IPS-18c (cell line): ENCODE results near the gene CPEB4.

ENCODE experiments used
- H3K4me3 ChIP-seq: 2 replicates; pipeline ENCODE4 v1.7.0; 2013; ENCODE audit warnings: low read depth, mild to moderate bottlenecking, low read length, moderate library complexity; ENCODE audit not compliant: insufficient read depth
- H3K9me3 ChIP-seq: one replicate; pipeline ENCODE4 v1.6.1; 2013; ENCODE audit warnings: mild to moderate bottlenecking, low read length, moderate library complexity; ENCODE audit not compliant: control insufficient read depth, insufficient read depth

CPEB4 gene

DNA sequence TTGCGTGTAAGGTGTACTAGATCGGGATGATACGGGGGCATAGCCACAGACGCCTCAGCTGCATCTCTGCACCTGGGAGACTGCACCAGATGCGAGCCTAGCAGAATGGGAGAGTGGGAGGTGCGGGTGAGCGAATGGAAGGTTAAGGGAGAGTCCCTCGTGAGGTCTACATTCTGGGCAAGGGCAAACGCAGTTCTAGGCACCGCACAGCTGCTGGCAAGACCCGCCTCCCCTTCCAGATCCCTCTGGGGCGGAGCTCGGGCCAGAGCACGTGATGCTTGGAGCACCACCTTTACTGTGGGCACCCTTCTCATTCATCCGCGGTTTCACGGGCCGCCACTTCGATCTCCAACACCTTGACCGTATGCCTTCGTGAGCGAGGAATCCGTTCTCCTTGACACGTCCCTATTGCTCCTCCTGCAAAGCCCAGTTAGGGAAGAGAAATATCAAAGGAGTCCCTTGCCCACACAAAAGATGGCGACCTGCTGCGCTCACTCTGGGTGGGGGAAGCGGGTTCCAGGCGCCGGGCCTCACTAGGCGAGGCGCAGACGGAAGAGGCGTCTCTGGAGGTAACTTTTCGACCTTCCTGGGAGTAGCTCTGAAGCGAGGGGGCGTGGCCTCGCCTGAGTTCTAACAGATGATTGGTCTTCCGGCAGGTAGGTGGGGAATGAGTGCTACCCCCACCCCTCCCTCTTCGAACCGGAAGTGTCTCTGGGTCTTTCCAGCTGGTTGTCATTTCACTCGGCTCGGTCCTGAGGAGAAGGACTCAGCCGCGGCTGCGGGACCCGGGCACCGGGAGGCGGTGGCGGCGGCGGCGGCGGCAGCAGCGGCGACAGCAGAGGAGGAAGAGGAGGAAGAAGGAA, at the start of gene CPEB4:
CPEB4 (plus strand) TSS at position 740 of the 863 bp plus-strand sequence. CDS start 1,385 bp downstream, outside the sequence.
- no peaks in the 10 kb centered on the region for H3K9me3 ChIP-seq
- peak within 1 kb of the TSS; percentile 77 for H3K4me3 ChIP-seq

- no peaks in the 10 kb centered on the region for H3K9me3 ChIP-seq
- no peak overlapping the region for H3K4me3 ChIP-seq
Measured at GRCh38 chr5:173839117-173839713, 48.9 kb upstream of the CPEB4 start.

DNA sequence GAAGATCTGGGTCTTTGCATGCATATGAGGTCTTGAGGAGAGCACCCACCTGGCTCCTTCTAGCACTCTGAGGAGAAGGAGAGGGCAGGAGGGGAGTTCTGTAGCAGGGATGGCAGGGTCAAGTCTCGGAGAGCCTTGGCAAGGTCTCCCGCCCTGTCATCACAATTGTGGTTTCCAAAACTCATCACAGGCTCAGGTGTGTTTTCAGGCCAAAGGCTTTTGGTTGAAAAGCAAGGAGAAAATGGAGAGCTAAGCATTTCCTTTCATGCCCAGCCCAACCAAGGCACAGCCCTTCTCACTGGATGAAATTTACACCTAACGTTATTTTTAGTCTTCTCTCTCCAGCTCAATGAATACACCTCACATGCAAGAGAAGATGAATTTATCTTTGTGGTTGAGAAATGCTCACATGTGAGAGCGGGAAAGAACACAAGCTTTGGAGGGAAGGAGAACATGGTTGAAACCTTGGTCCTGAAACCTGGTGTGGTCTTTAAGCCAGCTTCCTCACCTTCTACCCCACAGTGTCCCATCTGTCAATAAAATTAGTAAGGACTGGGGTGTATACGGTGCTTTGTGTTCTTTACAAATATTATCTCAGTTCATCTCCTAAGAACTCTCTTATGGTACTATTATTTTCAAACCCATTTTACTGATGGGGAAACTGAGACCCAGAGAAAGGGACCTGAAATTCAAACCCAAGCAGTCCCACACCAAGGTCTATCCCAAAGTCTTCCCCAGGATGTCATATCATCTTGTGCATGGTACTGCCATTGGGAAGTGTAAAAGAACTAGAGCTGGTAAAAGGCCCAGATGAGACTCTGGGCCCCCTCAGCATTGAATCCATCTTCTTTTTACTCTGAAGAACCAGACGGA, 47.8 kb upstream of the CPEB4 start:
- Histone ChIP-seq H3K9me3 (no peaks in the 10 kb centered on the region), H3K4me3 (no peak overlapping the region)

- H3K4me3 ChIP-seq, result no peak overlapping the region
- no peaks in the 10 kb centered on the region for H3K9me3 ChIP-seq
Measured at GRCh38 chr5:173841710-173842109, 46.4 kb upstream of the CPEB4 start.

DNA sequence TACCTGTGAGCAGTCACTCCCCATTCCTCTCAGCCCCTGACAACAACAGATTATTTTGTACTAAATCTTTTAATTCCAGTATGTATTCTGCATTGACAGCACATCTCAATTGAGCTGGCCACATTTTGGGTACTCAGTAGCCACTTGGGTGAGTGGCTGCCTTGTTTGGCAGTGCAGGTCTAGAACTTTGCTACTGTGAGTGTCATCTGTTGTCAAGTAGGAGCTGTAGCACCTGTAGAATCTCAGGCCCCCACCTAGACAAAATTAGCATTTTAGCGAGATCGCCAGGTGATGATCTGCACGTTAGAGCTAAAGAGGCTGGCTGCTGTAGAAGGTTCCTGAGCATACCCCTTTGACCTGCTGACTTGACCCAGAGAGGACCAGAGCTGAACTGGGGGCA, 44.4 kb upstream of the CPEB4 start:
- H3K9me3 ChIP-seq, result peaks cover 2% of the 10 kb centered on the region
- no peak overlapping the region for H3K4me3 ChIP-seq

- peaks cover 2% of the 10 kb centered on the region for H3K9me3 ChIP-seq
- H3K4me3 ChIP-seq, result no peak overlapping the region
Measured at GRCh38 chr5:173845321-173845720, 42.8 kb upstream of the CPEB4 start.

DNA sequence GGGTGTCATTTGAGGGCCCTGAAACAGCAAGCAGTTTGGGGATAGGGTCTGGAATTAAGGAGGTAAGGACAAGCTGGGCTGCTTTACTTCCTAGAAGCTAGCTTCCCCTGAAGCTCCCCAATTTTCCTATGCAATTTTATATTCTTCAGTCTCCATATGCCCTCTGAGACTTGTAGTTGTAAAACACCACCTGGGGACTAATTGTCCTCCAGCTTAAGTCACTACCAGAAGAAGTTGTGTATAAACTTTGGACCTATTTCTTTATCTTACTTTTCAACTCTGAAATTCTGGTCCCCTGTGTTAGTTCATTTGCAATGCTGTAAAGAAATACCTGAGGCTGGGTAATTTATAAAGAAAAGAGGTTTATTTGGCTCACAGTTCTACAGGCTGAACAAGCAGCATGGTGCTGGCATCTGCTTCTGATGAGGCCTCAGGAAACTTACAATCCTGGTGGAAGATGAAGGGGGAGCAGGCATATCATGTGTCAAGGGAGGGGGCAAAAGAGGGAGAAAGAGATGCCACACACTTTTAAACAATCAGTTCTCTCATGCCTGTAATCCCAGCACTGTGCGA, 41.1 kb upstream of the CPEB4 start:
- Histone ChIP-seq H3K9me3 (peaks cover 2% of the 10 kb centered on the region), H3K4me3 (no peak overlapping the region)

DNA sequence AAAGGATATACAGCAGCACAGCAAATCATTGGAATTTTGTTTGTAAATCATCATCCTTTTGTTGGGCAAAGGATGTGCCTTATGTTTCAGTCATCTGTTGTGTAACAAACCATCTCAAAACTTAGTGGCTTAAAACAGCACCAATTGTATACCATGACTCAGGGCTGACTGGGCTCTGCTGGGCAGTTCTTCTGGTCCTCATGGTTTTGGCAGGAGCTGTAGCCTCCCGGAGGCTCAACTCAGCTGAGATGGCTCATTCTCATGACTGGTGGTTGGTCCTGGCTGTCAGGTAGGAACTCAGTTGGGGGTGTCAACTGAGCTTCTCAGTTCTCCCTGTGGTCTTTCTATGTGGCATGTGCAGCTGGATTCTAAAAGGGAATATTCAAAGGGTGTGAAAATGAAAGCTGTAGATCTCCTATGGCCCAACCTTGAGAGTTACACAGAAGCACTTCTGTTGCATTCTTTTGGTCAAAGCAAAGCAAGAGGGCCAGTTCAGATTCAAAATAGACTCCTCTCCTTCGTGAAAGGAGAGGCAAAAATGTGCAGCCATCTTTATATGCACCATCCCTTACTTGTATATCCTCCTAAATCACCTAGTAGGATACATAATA, 39.1 kb upstream of the CPEB4 start:
- no peak overlapping the region for H3K4me3 ChIP-seq
- peaks cover 2% of the 10 kb centered on the region for H3K9me3 ChIP-seq

- H3K4me3 ChIP-seq, result no peak overlapping the region
- peaks cover 2% of the 10 kb centered on the region for H3K9me3 ChIP-seq
Measured at GRCh38 chr5:173849908-173850307, 38.2 kb upstream of the CPEB4 start.

GRCh38 chr5:173850659-173851058, 37.5 kb upstream of the CPEB4 start:
- Histone ChIP-seq H3K4me3 (no peak overlapping the region), H3K9me3 (peaks cover 2% of the 10 kb centered on the region)

- H3K4me3 ChIP-seq, result no peak overlapping the region
- peaks cover 2% of the 10 kb centered on the region for H3K9me3 ChIP-seq
Measured at GRCh38 chr5:173851595-173852243, 36.4 kb upstream of the CPEB4 start.

DNA sequence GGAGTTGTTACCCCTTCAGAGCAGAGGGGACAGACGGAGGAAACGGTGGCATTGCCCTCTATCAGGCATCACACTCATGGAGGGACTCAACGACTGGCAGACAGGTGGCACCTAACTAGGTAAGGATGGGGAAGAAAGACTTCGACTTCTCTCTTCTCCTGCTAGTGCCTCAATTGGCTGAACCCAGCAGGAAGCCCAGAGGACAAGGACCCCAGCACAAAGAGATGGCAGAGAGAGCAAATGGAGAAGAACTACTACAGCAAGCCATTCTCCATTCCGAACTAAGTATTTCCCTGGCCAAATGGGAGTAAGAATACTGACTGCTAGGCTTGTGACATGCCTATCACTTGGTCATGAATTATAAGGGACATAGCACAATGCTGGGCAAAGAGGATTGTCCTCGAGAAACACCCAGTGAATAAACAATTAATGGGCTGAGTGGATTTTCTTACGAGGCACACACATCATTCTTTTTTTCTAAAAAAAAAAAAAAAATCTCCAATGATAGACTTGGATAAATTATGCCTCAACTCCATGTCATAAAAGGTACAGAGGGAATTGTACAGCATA, 35.3 kb upstream of the CPEB4 start:
- Histone ChIP-seq H3K9me3 (peaks cover 2% of the 10 kb centered on the region), H3K4me3 (no peak overlapping the region)

DNA sequence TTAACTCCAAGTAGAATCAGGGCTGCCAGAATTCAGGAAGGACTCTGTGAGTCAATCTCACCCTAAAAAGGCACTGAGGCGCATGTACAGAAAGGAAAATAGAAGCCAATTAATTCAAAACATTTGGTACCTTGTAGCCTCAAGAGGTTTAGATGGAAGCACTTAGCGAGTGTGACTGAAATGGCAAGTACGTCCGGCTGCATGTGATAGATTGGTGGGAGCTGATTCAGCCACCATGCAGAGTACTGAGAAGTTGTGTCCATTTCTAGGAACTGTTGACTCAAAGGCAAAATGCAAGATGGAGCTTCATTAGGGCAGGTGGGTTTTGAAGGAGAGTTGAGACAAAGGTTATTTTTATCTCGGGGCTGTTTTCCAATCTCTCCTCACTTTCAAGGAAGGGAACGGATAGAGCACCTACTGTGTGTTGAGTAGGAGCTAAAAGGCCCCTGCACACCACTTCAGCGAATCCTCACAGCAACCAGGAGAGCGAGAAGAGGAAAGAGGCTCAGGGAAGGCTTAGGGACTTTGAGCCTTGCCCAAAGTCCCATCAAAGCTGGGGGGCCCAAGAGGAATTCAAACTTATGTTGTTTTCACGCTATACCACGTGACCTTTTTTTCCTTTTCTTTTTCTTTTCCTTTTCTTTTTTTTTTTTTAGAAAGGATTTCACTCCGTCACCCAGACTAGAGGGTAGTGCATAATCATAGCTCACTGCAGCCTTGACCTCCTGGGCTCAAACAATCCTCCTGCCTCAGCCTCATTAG, 34.6 kb upstream of the CPEB4 start:
- Histone ChIP-seq H3K9me3 (peaks cover 1% of the 10 kb centered on the region), H3K4me3 (no peak overlapping the region)

GRCh38 chr5:173855162-173855994, 32.8 kb upstream of the CPEB4 start:
- Histone ChIP-seq H3K9me3 (no peaks in the 10 kb centered on the region), H3K4me3 (no peak overlapping the region)
